Measurements from ENCODE around the gene IFT27. TPM values are rescaled to one million over a fixed set of nuclear protein-coding genes. Genes with fewer than 3 reads are reported as not detected.

The IFT27 gene
- total RNA-seq, 4 donors from 2014 or later = 7.4 to 21.9 (median 14.3) TPM

- no peak for DNase-seq (ENCODE audit: low spot score in 2 of 2)
- Histone ChIP-seq H3K9me3 (no peaks in the 10 kb centered on the region), H3K27ac (no peak overlapping the region), H3K36me3 (no peaks in the 10 kb centered on the region), H3K27me3 (peaks cover 0 to 46% of the 10 kb centered on the region in 2 donors), H3K4me3 (no peak overlapping the region), H3K4me1 (no peaks in the 10 kb centered on the region)
- 48 to 57% methylated on average over 8 of the region's 12 CpGs for WGBS, 2 donors
- TF ChIP-seq POLR2A (IDR thresholded peaks at IDR 0.05) (no peak), CTCF (IDR thresholded peaks at IDR 0.05) (no peak), EP300 (IDR thresholded peaks at IDR 0.05) (no peak)
Observed at GRCh38 chr22:36797911-36798673, 22.2 kb upstream of the IFT27 start.

- Histone ChIP-seq H3K27me3 (peaks cover 0 to 46% of the 10 kb centered on the region in 2 donors), H3K9me3 (no peaks in the 10 kb centered on the region), H3K4me3 (no peak overlapping the region), H3K4me1 (no peaks in the 10 kb centered on the region), H3K36me3 (no peaks in the 10 kb centered on the region), H3K27ac (no peak overlapping the region)
- DNase-seq (ENCODE audit: low spot score in 2 of 2) = no peak
- no peak for TF ChIP-seq EP300 (IDR thresholded peaks at IDR 0.05)
- TF ChIP-seq CTCF (IDR thresholded peaks at IDR 0.05) = no peak
- TF ChIP-seq POLR2A (IDR thresholded peaks at IDR 0.05) = no peak
- WGBS, 2 donors = 56 to 59% methylated on average over 9 of the region's 9 CpGs
Observed at GRCh38 chr22:36797374-36797773, 21.5 kb upstream of the IFT27 start.

- H3K36me3 ChIP-seq = no peaks in the 10 kb centered on the region
- H3K27ac ChIP-seq = no peak overlapping the region
- no peak for DNase-seq (ENCODE audit: low spot score in 2 of 2)
- TF ChIP-seq EP300 (IDR thresholded peaks at IDR 0.05) (no peak), POLR2A (IDR thresholded peaks at IDR 0.05) (no peak)
- no peaks in the 10 kb centered on the region for H3K4me1 ChIP-seq
- no peaks in the 10 kb centered on the region for H3K9me3 ChIP-seq
- no peak overlapping the region for H3K4me3 ChIP-seq
- H3K27me3 ChIP-seq = peaks cover 0 to 47% of the 10 kb centered on the region in 2 donors
- WGBS, 2 donors = 56 to 57% methylated on average over 6 to 7 of the region's 7 CpGs
Observed at GRCh38 chr22:36796552-36797175, 20.7 kb upstream of the IFT27 start.

- TF ChIP-seq EP300 (IDR thresholded peaks at IDR 0.05) = no peak
- no peak for TF ChIP-seq POLR2A (IDR thresholded peaks at IDR 0.05)
- no peak for TF ChIP-seq CTCF (IDR thresholded peaks at IDR 0.05)
- Histone ChIP-seq H3K27me3 (peaks cover 0 to 53% of the 10 kb centered on the region in 2 donors), H3K4me3 (no peak overlapping the region), H3K9me3 (no peaks in the 10 kb centered on the region), H3K36me3 (no peaks in the 10 kb centered on the region), H3K27ac (no peak overlapping the region), H3K4me1 (no peaks in the 10 kb centered on the region)
- WGBS, 2 donors = 80 to 85% methylated on average over 7 of the region's 7 CpGs
- no peak for DNase-seq (ENCODE audit: low spot score in 2 of 2)
Observed at GRCh38 chr22:36795633-36796032, 19.7 kb upstream of the IFT27 start.

- 44 to 47% methylated on average over 7 of the region's 7 CpGs for WGBS, 2 donors
- TF ChIP-seq CTCF (IDR thresholded peaks at IDR 0.05) (no peak), POLR2A (IDR thresholded peaks at IDR 0.05) (no peak), EP300 (IDR thresholded peaks at IDR 0.05) (no peak)
- no peak for DNase-seq (ENCODE audit: low spot score in 2 of 2)
- no peak overlapping the region for H3K27ac ChIP-seq
- peaks cover 0 to 73% of the 10 kb centered on the region in 2 donors for H3K27me3 ChIP-seq
- H3K4me1 ChIP-seq = no peaks in the 10 kb centered on the region
- H3K36me3 ChIP-seq = no peaks in the 10 kb centered on the region
- H3K9me3 ChIP-seq = no peaks in the 10 kb centered on the region
- no peak overlapping the region for H3K4me3 ChIP-seq
Observed at GRCh38 chr22:36790648-36791047, 14.7 kb upstream of the IFT27 start.
